Globus pallidus (tissue), 1 donor: ENCODE results near the gene ATRX.
A peak's percentile ranks its signal among the peaks of the same experiment; 100 is the strongest.
"Not testable (repeated sequence)": the region's sequence is repeated elsewhere in the genome, so short reads cannot be mapped to it uniquely, and the experiment has no call there.

ENCODE experiments used
- DNase-seq: peaks from one replicate; pipeline ENCODE4 v3.0.0-alpha.2; 2015; ENCODE audit warnings: low spot score

Gene ATRX

GRCh38 chrX:77622672-77623071, 163.3 kb downstream of the ATRX start:
- no peak for DNase-seq

DNA sequence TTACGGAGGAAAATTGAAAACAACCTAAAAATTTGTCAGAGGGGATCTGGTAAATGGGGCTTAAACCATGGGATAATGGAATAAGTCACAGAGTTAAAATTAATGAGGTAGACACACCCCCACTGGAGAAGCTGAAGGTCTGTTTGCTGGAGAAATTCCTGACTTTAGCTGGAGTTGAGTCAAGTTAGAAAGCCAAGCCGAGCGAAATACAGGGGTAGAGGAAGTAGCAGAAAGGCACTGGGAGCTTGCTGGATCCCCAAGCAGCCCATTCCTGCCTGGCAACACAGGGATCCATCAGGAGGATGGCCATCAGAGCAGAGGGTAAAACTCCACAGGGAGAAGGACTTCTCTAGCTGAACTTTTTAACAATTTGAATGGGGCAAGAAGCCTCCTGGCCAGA, 163.8 kb downstream of the ATRX start:
- no peak for DNase-seq

GRCh38 chrX:77621453-77621852, 164.6 kb downstream of the ATRX start:
- not testable (repeated sequence) for DNase-seq

DNA sequence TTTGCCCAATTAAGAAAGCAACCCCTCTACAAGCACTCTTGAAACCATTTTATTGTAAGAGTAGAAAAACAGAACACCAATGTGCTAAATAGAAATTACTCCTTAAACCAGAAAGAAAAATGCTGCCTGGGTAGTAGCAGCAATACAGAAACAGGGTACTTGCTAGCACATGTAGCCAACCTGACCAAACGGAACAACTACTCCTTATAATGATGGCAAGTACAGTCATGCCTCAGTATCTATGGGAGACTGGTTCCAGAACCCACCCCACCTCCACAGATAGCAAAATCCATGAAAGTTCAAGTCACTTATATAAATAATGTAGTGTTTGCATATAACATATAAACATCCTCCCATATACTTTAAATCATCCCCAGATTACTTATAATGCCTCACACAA, 168.8 kb downstream of the ATRX start:
- no peak for DNase-seq

DNA sequence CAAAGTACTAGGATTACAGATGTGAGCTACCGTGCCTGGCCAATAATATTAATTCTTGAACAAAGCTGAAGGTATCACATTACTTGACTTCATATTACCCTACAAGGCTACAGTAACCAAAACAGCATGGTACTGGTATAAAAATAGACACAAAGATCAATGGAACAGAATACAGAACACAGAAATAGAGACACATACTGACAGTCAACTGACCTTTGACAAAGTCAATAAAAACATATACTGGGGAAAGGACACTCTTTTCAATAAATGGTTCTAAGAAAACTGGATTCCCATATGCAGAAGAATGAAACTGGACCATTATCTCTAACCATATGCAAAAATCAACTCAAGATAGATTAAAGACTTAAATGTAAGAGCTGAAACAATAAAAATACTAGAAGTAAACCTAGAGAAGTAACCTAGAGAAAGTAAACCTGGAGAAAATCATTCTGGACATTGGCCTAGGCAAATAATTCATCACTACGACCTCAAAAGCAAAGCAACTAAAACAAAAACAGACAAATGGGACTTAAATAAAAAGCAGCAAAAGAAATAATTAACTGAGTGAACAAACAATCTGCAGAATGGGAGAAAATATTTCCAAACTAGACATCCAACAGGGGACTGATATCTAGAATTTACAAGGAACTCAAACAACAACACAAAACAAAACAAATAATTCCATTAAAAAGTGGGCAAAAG, 182.2 kb downstream of the ATRX start:
- DNase-seq, result no peak

- DNase-seq, result no peak
These were observed 188.5 kb downstream of the ATRX start for GRCh38 chrX:77597511-77597910.

DNA sequence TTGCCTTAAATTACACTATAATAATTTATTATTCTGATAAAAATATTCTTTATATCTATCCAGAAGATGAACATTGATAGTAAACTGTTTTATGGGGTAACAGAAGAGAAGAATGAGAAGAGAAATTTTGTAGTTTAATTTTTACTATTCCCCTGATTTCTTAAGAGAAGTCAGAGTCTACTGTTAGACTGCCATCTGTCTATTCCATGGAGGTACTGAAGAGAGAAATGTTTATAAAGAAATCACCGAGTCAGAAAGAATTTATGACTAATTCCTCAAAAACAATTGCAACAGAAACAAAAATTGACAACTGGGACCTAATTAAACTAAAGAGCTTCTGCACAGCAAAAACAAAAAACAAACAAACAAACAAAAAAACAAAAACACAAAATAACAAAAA, 188.9 kb downstream of the ATRX start:
- no peak for DNase-seq

DNA sequence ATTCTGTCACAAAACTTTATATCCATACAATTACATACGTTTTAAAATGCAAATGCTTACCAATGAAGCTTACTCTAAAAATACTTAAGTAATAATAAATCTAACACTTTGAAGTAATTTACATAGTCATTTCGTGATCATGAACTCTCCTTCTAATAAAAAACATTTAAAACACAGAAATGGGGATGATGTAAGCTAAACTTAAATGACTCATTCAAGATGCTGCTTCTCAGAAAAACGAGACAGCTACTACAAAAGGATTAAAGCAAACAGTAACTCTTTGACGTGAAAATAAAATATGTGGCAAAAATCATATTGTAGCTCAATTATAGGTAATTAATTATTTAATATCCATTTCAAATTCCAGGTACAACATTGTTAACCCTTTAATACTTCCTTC, 190.2 kb downstream of the ATRX start:
- DNase-seq, result no peak

DNA sequence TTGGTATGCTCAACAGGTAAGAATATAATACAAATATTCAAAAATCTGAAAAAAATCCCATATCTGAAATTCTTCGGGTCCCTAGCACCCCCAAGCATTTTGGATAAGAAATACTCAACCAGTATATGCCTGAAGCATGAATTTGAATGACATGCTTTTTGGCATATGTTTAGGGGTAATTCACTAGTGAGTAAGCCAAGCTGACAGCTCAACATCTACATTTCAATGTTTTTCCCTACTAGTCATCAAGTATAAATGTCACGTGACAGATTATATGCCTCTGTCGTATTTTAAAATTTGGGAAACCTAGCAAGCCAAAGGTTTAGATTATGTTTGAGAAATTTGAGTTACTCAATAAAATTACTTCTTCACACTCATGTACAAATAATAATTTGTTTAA, 213.7 kb downstream of the ATRX start:
- DNase-seq, result no peak

DNA sequence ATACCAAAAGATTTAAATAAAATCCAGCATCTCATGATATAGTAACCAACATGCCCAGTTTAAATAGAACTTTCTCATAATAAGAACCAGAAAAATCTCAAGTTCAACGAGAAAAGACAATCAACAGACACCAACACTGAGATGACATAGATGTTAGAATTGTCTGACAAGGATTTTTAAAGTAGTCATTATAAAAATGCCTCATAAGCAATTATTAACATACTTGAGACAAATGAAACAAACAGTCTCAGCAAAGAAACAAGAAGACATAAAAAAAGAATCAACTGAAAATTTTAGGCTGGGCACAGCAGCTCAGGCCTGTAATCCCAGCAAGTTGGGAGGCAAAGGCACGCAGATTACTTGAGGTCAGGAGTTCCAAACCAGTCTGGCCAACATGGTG, 220.7 kb downstream of the ATRX start:
- DNase-seq, result no peak

DNA sequence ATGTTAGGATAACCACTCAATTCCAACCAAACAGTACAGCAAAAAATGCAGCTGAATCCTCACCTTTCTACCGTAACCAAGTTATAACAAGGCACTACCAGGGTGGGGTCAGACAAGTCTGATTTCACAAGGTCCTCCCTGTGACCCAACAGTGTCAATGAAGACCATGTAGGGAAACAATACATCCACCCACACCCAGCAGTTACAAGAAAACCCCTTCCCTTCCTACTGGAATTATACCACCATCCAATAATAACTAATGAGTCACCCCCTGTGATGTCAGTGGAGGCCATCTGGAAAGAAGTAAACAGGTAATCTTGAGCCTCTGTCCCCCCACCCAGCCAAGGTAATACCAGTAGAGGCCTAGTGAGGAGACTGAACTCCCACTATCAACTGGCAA, 221.2 kb downstream of the ATRX start:
- DNase-seq, result no peak

DNA sequence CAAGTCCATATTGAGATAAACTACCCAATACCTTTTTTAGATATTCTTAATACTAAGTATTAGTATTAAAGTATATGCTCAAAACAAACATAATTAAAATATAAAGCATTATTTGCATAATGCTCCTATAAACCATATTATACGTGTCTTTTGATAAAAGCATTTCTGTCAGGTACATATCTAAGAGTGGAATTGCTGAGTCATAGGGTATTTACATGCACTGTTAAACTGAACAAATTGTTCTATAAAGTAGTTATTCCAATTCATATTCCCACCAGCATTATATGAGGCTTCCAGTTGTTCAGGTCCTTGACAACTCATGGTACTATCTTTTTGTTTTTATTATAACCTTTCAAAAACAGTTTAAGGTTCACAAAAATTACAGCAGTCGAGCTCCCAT, 224.6 kb downstream of the ATRX start:
- DNase-seq, result no peak

DNA sequence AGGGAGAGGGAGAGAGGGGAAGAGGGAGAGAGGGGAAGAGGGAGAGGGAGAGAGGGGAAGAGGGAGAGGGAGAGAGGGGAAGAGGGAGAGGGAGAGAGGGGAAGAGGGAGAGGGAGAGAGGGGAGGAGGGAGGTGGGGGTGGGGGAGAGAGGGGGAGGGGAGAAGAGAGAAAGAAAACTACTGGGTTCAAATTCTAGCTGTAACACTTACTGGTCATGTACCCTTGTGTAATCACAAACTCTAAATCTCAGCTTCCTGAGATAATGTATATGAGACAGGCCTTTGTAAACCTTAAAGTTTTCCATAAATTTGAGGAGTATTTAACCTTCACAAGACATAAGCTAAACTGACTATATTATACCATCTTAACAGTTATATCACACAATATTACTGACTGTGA, 229.7 kb downstream of the ATRX start:
- no peak for DNase-seq

GRCh38 chrX:77548751-77549150, 237.3 kb downstream of the ATRX start:
- no peak for DNase-seq

- not testable (repeated sequence) for DNase-seq
These were observed 246.2 kb downstream of the ATRX start for GRCh38 chrX:77539778-77540177.

GRCh38 chrX:77531261-77531660, 254.8 kb downstream of the ATRX start:
- DNase-seq, result not testable (repeated sequence)

- DNase-seq, result no peak
These were observed 258.0 kb downstream of the ATRX start for GRCh38 chrX:77528034-77528433.

- DNase-seq, result peak; percentile 31
These were observed 258.6 kb downstream of the ATRX start for GRCh38 chrX:77527233-77528001.

- no peak for DNase-seq
These were observed 266.3 kb downstream of the ATRX start for GRCh38 chrX:77519765-77520164.

DNA sequence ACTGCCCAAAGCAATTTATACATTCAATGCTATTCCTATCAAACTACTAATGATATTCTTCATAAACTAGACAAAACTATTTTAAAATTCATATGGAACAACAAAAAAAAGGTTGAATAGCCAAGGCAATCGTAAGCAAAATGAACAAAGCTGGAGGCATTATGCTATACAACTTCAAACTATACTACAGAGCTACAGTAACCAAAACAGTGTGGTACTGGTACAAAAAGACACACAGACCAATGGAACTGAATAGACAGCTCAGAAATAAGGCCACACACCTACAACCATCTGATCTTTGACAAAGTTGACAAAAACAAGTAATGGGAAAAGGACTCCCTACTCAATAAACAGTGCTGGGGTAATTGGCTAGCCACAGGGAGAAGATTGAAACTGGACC, 271.8 kb downstream of the ATRX start:
- DNase-seq, result no peak

DNA sequence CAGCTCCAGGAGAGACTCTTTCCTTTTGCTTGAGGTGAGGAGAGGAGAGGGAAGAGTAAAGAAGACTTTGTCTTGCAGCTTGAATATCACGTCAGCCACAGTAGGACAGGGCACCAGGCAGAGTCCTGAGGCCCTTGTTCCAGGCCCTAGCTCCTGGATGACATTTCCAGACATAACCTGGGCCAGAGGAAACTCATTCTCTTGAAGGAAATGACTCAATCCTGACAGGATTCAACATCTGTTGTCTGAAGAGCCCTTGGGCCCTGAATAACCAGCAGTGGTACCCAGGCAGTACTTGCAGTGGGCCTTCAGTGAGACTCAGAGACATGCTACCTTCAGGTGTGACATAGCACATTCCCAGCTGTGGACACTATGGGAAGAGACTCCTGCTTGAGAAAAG, 276.0 kb downstream of the ATRX start:
- no peak for DNase-seq

GRCh38 chrX:77505227-77505626, 280.8 kb downstream of the ATRX start:
- no peak for DNase-seq

DNA sequence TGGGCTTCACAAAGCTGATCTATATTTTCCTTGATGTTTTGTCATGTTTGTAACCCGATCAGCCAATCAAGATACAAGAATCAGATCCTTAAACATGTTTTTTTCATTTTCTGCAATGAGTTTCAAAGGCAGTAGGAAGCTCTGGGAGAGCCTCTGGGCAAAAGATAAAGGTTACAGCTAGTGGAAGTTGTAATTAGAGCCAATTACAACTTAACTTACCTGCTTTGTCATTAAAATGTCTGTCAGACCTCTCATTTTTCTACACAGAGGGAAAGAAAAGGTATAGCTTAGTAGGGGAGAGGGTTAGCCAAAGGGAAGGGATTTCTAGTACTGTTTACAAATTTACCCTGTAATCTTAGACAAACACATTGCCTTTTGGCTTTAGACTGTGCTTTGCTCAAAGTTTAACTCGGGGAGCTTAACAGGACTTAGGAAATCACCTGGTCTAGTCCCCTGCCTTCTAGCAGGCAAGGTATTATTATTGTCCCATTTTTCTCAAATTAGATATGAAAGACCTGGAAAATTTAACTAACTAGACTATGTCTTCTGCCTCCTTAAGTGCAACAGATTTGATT, 283.0 kb downstream of the ATRX start:
- no peak for DNase-seq
